Stomach (tissue), 4 donors: ENCODE results near the gene GMDS.

Source experiments
- CTCF ChIP-seq, 7 experiments: fragments of 450-650 bp in 4 of 7; fragments of 200-600 bp in 3 of 7; sonication (generic) in 3 of 7; IDR thresholded peaks; one replicate each; pipeline ENCODE4 v1.5.1; 2016 to 2019; ENCODE audit warnings: antibody characterized with exemption in 7 of 7, control low read depth in 2 of 7, mild to moderate bottlenecking in 1 of 7
- EP300 ChIP-seq: sonication (generic); formaldehyde crosslinking; IDR thresholded peaks from one replicate; pipeline ENCODE4 v1.6.1; 2017; ENCODE audit warnings: antibody characterized with exemption
- POLR2A ChIP-seq, 4 donors: fragments of 450-650 bp; IDR thresholded peaks; one replicate each; pipeline ENCODE4 v1.6.1; 2016; ENCODE audit warnings: antibody characterized with exemption in 4 of 4, control low read depth in 2 of 4, mild to moderate bottlenecking in 1 of 4, moderate library complexity in 1 of 4

GRCh38 chr6:1832358-1832757 is 413.0 kb downstream of the GMDS start:
- TF ChIP-seq POLR2A (IDR thresholded peaks at IDR 0.05) (no peak), CTCF (IDR thresholded peaks at IDR 0.05) (no peak), EP300 (no peak)
